IMR-90 (cell line): Measurements from ENCODE around the gene KRT72. TPM values are rescaled to one million over a fixed set of nuclear protein-coding genes. Genes with fewer than 3 reads are reported as not detected.

Experiments
- ATAC-seq: fragments of 200-7000 bp; cut with Tn5 transposase; 2 replicates; pipeline ENCODE4 v1.9.1; 2020; ENCODE audit warnings: low read depth, mild to moderate bottlenecking, moderate library complexity
- BruUV-seq: library from RNA; stranded (reverse); fragments of 400-500 nt; replicated peaks from 2 replicates; lab custom pipeline; 2021; lab: Mats Ljungman, UMichigan
- CTCF ChIA-PET: fragments of 300-600 bp; formaldehyde crosslinking; extraction: SDS; loops from one replicate; lab custom pipeline; 2021; ENCODE audit warnings: antibody characterized with exemption; lab: Yijun Ruan, JAX
- POLR2A ChIA-PET: fragments of 300-600 bp; sonication (Branson Sonifier 250); formaldehyde crosslinking; loops from one replicate; lab custom pipeline; 2022; ENCODE audit warnings: antibody characterized with exemption; ENCODE audit not compliant: unreplicated experiment; lab: Charles Lee
- DNase-seq: peaks from one replicate; pipeline ENCODE4 v3.0.0; 2013
- H2AFZ ChIP-seq: replicated peaks from 2 replicates; pipeline ENCODE3; 2013; ENCODE audit warnings: low read length, mild to moderate bottlenecking; ENCODE audit not compliant: poor library complexity
- H2AK5ac ChIP-seq: 2 replicates; pipeline ENCODE4 v1.6.1; 2013; ENCODE audit warnings: low read depth, low read length, inconsistent platforms
- H2AK9ac ChIP-seq: replicated peaks from 2 replicates; pipeline ENCODE3; 2013; ENCODE audit warnings: mild to moderate bottlenecking, low read depth, low read length, moderate library complexity; ENCODE audit not compliant: poor library complexity
- H2BK120ac ChIP-seq: 2 replicates; pipeline ENCODE4 v1.6.1; 2013; ENCODE audit warnings: low read depth, low read length, inconsistent platforms
- H2BK15ac ChIP-seq: 3 replicates; pipeline ENCODE4 v1.6.1; 2013; ENCODE audit warnings: low read depth, low read length, inconsistent platforms
- H2BK20ac ChIP-seq: 2 replicates; pipeline ENCODE4 v1.6.1; 2013; ENCODE audit warnings: low read depth, mild to moderate bottlenecking, inconsistent platforms, low read length, moderate library complexity
- H2BK5ac ChIP-seq: 2 replicates; pipeline ENCODE4 v1.6.1; 2013; ENCODE audit warnings: mild to moderate bottlenecking, low read depth, low read length, inconsistent platforms; ENCODE audit not compliant: poor library complexity, severe bottlenecking
- H3K14ac ChIP-seq: replicated peaks from 2 replicates; pipeline ENCODE4 v1.6.1; 2013; ENCODE audit warnings: low read depth, low read length, inconsistent platforms
- H3K18ac ChIP-seq: 2 replicates; pipeline ENCODE4 v1.6.1; 2013; ENCODE audit warnings: low read depth, low read length, control low read depth
- H3K23ac ChIP-seq: 2 replicates; pipeline ENCODE4 v1.6.1; 2013; ENCODE audit warnings: low read depth, low read length, inconsistent platforms
- H3K27ac ChIP-seq: 2 replicates; pipeline ENCODE4 v1.5.1; 2013; ENCODE audit warnings: mild to moderate bottlenecking, control low read depth, low read length; ENCODE audit not compliant: insufficient read depth
- H3K27me3 ChIP-seq: 2 replicates; pipeline ENCODE4 v1.6.1; 2013; ENCODE audit warnings: low read length; ENCODE audit not compliant: control insufficient read depth, insufficient read depth
- H3K36me3 ChIP-seq: 2 replicates; pipeline ENCODE4 v1.6.1; 2013; ENCODE audit warnings: low read length, mixed read lengths; ENCODE audit not compliant: control insufficient read depth, insufficient read depth
- H3K4ac ChIP-seq: 2 replicates; pipeline ENCODE4 v1.6.1; 2013; ENCODE audit warnings: low read depth, low read length, inconsistent platforms
- H3K4me1 ChIP-seq: 2 replicates; pipeline ENCODE4 v1.6.1; 2013; ENCODE audit warnings: low read length, mixed read lengths; ENCODE audit not compliant: control insufficient read depth, insufficient read depth
- H3K4me2 ChIP-seq: 2 replicates; pipeline ENCODE4 v1.6.1; 2013; ENCODE audit warnings: low read depth, mild to moderate bottlenecking, control low read depth, low read length, moderate library complexity
- H3K4me3 ChIP-seq: 2 replicates; pipeline ENCODE4 v1.5.1; 2013; ENCODE audit warnings: low read depth, mild to moderate bottlenecking, control low read depth, low read length, moderate library complexity; ENCODE audit not compliant: insufficient read depth
- H3K56ac ChIP-seq: 2 replicates; pipeline ENCODE4 v1.6.1; 2013; ENCODE audit warnings: low read length, inconsistent platforms; ENCODE audit not compliant: insufficient read depth; ENCODE audit errors: extremely low read depth
- H3K79me1 ChIP-seq, 2 experiments: 2 replicates each; pipeline ENCODE4 v1.6.1; 2013; ENCODE audit warnings: low read length in 2 of 2, inconsistent platforms in 1 of 2, low read depth in 1 of 2
- H3K9ac ChIP-seq: 2 replicates; pipeline ENCODE4 v1.6.1; 2013; ENCODE audit warnings: low read depth, low read length, control low read depth
- H3K9me1 ChIP-seq: 2 replicates; pipeline ENCODE4 v1.6.1; 2013; ENCODE audit warnings: low read length, inconsistent platforms; ENCODE audit not compliant: insufficient read depth
- H3K9me3 ChIP-seq: 2 replicates; pipeline ENCODE4 v1.6.1; 2013; ENCODE audit warnings: low read length; ENCODE audit not compliant: control insufficient read depth, insufficient read depth
- H4K20me1 ChIP-seq: 2 replicates; pipeline ENCODE4 v1.6.1; 2013; ENCODE audit warnings: low read length, inconsistent platforms; ENCODE audit not compliant: insufficient read depth
- H4K5ac ChIP-seq: 2 replicates; pipeline ENCODE4 v1.6.1; 2013; ENCODE audit warnings: mild to moderate bottlenecking, low read depth, low read length, control low read depth
- H4K8ac ChIP-seq, 2 experiments: 2 replicates each; pipeline ENCODE4 v1.6.1; 2013; ENCODE audit warnings: low read depth in 2 of 2, low read length in 2 of 2, control low read depth in 1 of 2, inconsistent platforms in 1 of 2
- H4K91ac ChIP-seq: 2 replicates; pipeline ENCODE4 v1.6.1; 2013; ENCODE audit warnings: low read depth, low read length, inconsistent platforms; ENCODE audit not compliant: insufficient read depth
- BHLHE40 ChIP-seq: fragments of 150-350 bp; IDR thresholded peaks from 2 replicates; pipeline ENCODE4 v1.6.1; 2016; ENCODE audit warnings: mild to moderate bottlenecking, low read depth, low read length
- CEBPB ChIP-seq: IDR thresholded peaks from 2 replicates; pipeline ENCODE4 v1.6.1; 2012; ENCODE audit warnings: low read depth, low read length, improper control_type of control experiment
- CHD1 ChIP-seq: IDR thresholded peaks from 2 replicates; pipeline ENCODE4 v1.6.1; 2012; ENCODE audit warnings: low read depth, low read length, improper control_type of control experiment
- CTCF ChIP-seq: conservative IDR thresholded peaks from 2 replicates; pipeline ENCODE4 v1.5.1; 2012; ENCODE audit warnings: mild to moderate bottlenecking, low read depth, low read length, improper control_type of control experiment
- ELK1 ChIP-seq: fragments of 150-350 bp; IDR thresholded peaks from 2 replicates; pipeline ENCODE4 v1.6.1; 2016; ENCODE audit warnings: low read depth, mild to moderate bottlenecking, low read length, moderate library complexity, borderline replicate concordance
- FOS ChIP-seq: fragments of 150-350 bp; IDR thresholded peaks from 2 replicates; pipeline ENCODE4 v1.6.1; 2016; ENCODE audit warnings: low read depth, low read length
- MAFK ChIP-seq: IDR thresholded peaks from 2 replicates; pipeline ENCODE4 v1.6.1; 2012; ENCODE audit warnings: low read depth, low read length, improper control_type of control experiment
- MAZ ChIP-seq: IDR thresholded peaks from 2 replicates; pipeline ENCODE4 v1.6.1; 2012; ENCODE audit warnings: low read depth, mild to moderate bottlenecking, low read length, improper control_type of control experiment, moderate library complexity, borderline replicate concordance
- MXI1 ChIP-seq: IDR thresholded peaks from 2 replicates; pipeline ENCODE4 v1.6.1; 2012; ENCODE audit warnings: low read depth, mild to moderate bottlenecking, low read length, moderate library complexity, borderline replicate concordance
- NFE2L2 ChIP-seq: fragments of 150-350 bp; IDR thresholded peaks from 2 replicates; pipeline ENCODE4 v1.6.1; 2016; ENCODE audit warnings: low read depth, mild to moderate bottlenecking, low read length
- POLR2A ChIP-seq: IDR thresholded peaks from 2 replicates; pipeline ENCODE4 v1.6.1; 2012; ENCODE audit warnings: mild to moderate bottlenecking, low read depth, low read length
- RAD21 ChIP-seq: IDR thresholded peaks from 2 replicates; pipeline ENCODE4 v1.6.1; 2012; ENCODE audit warnings: low read length, improper control_type of control experiment
- RCOR1 ChIP-seq: IDR thresholded peaks from 2 replicates; pipeline ENCODE4 v1.6.1; 2012; ENCODE audit warnings: mild to moderate bottlenecking, low read length, improper control_type of control experiment; ENCODE audit not compliant: insufficient replicate concordance
- RFX5 ChIP-seq: IDR thresholded peaks from 2 replicates; pipeline ENCODE4 v1.8.0; 2012; ENCODE audit warnings: low read depth, mild to moderate bottlenecking, low read length, moderate library complexity
- SMC3 ChIP-seq: fragments of 150-350 bp; IDR thresholded peaks from 2 replicates; pipeline ENCODE4 v1.6.1; 2016; ENCODE audit warnings: low read depth, mild to moderate bottlenecking, antibody characterized with exemption, low read length, moderate library complexity
- USF2 ChIP-seq: fragments of 150-350 bp; IDR thresholded peaks from 2 replicates; pipeline ENCODE4 v1.6.1; 2017; ENCODE audit warnings: mild to moderate bottlenecking, antibody characterized with exemption, low read length, low read depth
- WGBS, 2 experiments: methylation state at CpG; one replicate each; pipeline versions ENCODE4 v1.1.5 to v1.1.7; 2013; ENCODE audit warnings: missing lambda C conversion rate in 2 of 2; ENCODE audit not compliant: insufficient read length in 1 of 2; ENCODE audit errors: extremely low coverage in 2 of 2; 5-methylcytosine and 5-hydroxymethylcytosine counted together
- dilution Hi-C: fragments of 300-500 bp; cut with HindIII; formaldehyde crosslinking; loops from one replicate; pipeline ENCODE4 v1.14.3; 2018; ENCODE audit warnings: low sequenced_read_pairs; ENCODE audit not compliant: unreplicated experiment
- in situ Hi-C: fragments of 300-500 bp; cut with MboI; formaldehyde crosslinking; loops from 3 replicates; pipeline ENCODE4 v1.14.3; 2019; ENCODE audit warnings: low sequenced_read_pairs, inconsistent platforms, mixed read lengths
- intact Hi-C: fragments of 100-400 bp; cut with micrococcal nuclease; formaldehyde crosslinking; loops from 2 replicates; pipeline ENCODE4 v1.10.0; 2022
- polyA plus RNA-seq, 3 experiments: library from polyadenylated mRNA; depleted of rRNA; stranded (reverse); fragments of >200 nt; gene quantifications; 2 replicates each; pipeline ENCODE4 v1.2.3, GENCODE V29; 2012; ENCODE audit warnings: low replicate concordance in 1 of 3
- total RNA-seq: library from RNA; depleted of rRNA; stranded (reverse); fragments of >200 nt; gene quantifications from 2 replicates; pipeline ENCODE4 v1.2.3, GENCODE V29; 2012

The KRT72 gene
- total and polyA plus RNA-seq, 2 of the 4 experiments (the other 2 are of a cell fraction): not detected

GRCh38 chr12:52561880-52562449 lies 39.3 kb downstream of the KRT72 start:
- in situ Hi-C loops (no loop called here), intact Hi-C loops (no loop called here), dilution Hi-C loops (no loop called here)
- no peaks in the 10 kb centered on the region for H3K9me3 ChIP-seq
- no peak overlapping the region for H2AK5ac ChIP-seq
- no peaks in the 10 kb centered on the region for H3K79me1 ChIP-seq
- H3K27me3 ChIP-seq: peaks cover 20% of the 10 kb centered on the region
- no peak overlapping the region for H4K8ac ChIP-seq
- no peak overlapping the region for H3K14ac ChIP-seq
- no peak overlapping the region for H3K18ac ChIP-seq
- BruUV-seq: no TSS peak
- ATAC-seq (no peak), DNase-seq (no peak)
- no peak overlapping the region for H2AFZ ChIP-seq
- ChIA-PET POLR2A (no interaction called here), CTCF (interaction anchor here (0.6 kb wide), 1 partner anchor 343 kb away, joined by 4 read pairs; no protein-coding TSS in a partner anchor)
- H4K91ac ChIP-seq: no peak overlapping the region
- H3K56ac ChIP-seq: no peak overlapping the region
- no peak overlapping the region for H3K23ac ChIP-seq
- TF ChIP-seq BHLHE40 (no peak), CEBPB (no peak), POLR2A (no peak), RCOR1 (no peak), ELK1 (no peak), SMC3 (no peak), MAFK (no peak), CTCF (no peak), RFX5 (no peak), NFE2L2 (no peak), CHD1 (no peak), FOS (no peak), RAD21 (no peak), MXI1 (no peak), MAZ (no peak), USF2 (no peak)
- no peak overlapping the region for H4K5ac ChIP-seq
- H3K27ac ChIP-seq: no peak overlapping the region
- no peak overlapping the region for H3K4me2 ChIP-seq
- no peak overlapping the region for H3K4ac ChIP-seq
- no peak overlapping the region for H3K4me3 ChIP-seq
- no peaks in the 10 kb centered on the region for H3K36me3 ChIP-seq
- H3K4me1 ChIP-seq: no peaks in the 10 kb centered on the region
- H2AK9ac ChIP-seq: no peak overlapping the region
- H3K9ac ChIP-seq: no peak overlapping the region
- no peak overlapping the region for H2BK5ac ChIP-seq
- no peaks in the 10 kb centered on the region for H4K20me1 ChIP-seq
- no peak overlapping the region for H2BK120ac ChIP-seq
- WGBS, 2 experiments: 17% methylated on average over 1 of the region's 3 CpGs; no CpG with 5 or more reads in 1 of the 2 experiments
- H3K9me1 ChIP-seq: no peaks in the 10 kb centered on the region
- H2BK15ac ChIP-seq: no peak overlapping the region
- H2BK20ac ChIP-seq: no peak overlapping the region
